ENCODE measurements around the gene MAGI2.

MAGI2 gene

GRCh38 chr7:78359836-78360235 is 1093.6 kb downstream of the MAGI2 start:
- Mint-ChIP-seq H3K27ac (no peak overlapping the region), H3K4me1 (ENCODE audit: low read depth) (no peaks in the 10 kb centered on the region), H3K4me3 (no peak overlapping the region), H3K36me3 (ENCODE audit: low read depth) (no peaks in the 10 kb centered on the region), H3K9me3 (peaks cover 9% of the 10 kb centered on the region), H3K27me3 (no peaks in the 10 kb centered on the region)
- intact Hi-C loops (cut with micrococcal nuclease): no loop called here

GRCh38 chr7:78357709-78358108 is 1095.8 kb downstream of the MAGI2 start:
- intact Hi-C loops (cut with micrococcal nuclease): no loop called here
- H3K27ac Mint-ChIP-seq: no peak overlapping the region
- H3K4me3 Mint-ChIP-seq: no peak overlapping the region
- H3K36me3 Mint-ChIP-seq (ENCODE audit: low read depth): no peaks in the 10 kb centered on the region
- H3K9me3 Mint-ChIP-seq: peaks cover 19% of the 10 kb centered on the region
- no peaks in the 10 kb centered on the region for H3K4me1 Mint-ChIP-seq (ENCODE audit: low read depth)
- H3K27me3 Mint-ChIP-seq: no peaks in the 10 kb centered on the region

GRCh38 chr7:78355834-78356233 is 1097.6 kb downstream of the MAGI2 start:
- H3K4me3 Mint-ChIP-seq: no peak overlapping the region
- intact Hi-C loops (cut with micrococcal nuclease): no loop called here
- H3K36me3 Mint-ChIP-seq (ENCODE audit: low read depth): no peaks in the 10 kb centered on the region
- H3K27ac Mint-ChIP-seq: no peak overlapping the region
- no peaks in the 10 kb centered on the region for H3K4me1 Mint-ChIP-seq (ENCODE audit: low read depth)
- no peaks in the 10 kb centered on the region for H3K27me3 Mint-ChIP-seq
- peaks cover 9% of the 10 kb centered on the region for H3K9me3 Mint-ChIP-seq

- intact Hi-C loops (cut with micrococcal nuclease): no loop called here
- Mint-ChIP-seq H3K9me3 (peaks cover 9% of the 10 kb centered on the region), H3K36me3 (ENCODE audit: low read depth) (no peaks in the 10 kb centered on the region), H3K4me1 (ENCODE audit: low read depth) (no peaks in the 10 kb centered on the region), H3K27me3 (no peaks in the 10 kb centered on the region), H3K27ac (no peak overlapping the region), H3K4me3 (no peak overlapping the region)
These were observed 1102.5 kb downstream of the MAGI2 start for GRCh38 chr7:78350926-78351325.

- no peak overlapping the region for H3K27ac Mint-ChIP-seq
- no peaks in the 10 kb centered on the region for H3K4me1 Mint-ChIP-seq (ENCODE audit: low read depth)
- H3K9me3 Mint-ChIP-seq: peaks cover 9% of the 10 kb centered on the region
- no peaks in the 10 kb centered on the region for H3K27me3 Mint-ChIP-seq
- intact Hi-C loops (cut with micrococcal nuclease): no loop called here
- no peaks in the 10 kb centered on the region for H3K36me3 Mint-ChIP-seq (ENCODE audit: low read depth)
- no peak overlapping the region for H3K4me3 Mint-ChIP-seq
These were observed 1103.1 kb downstream of the MAGI2 start for GRCh38 chr7:78350391-78350790.

GRCh38 chr7:78346827-78347226 is 1106.6 kb downstream of the MAGI2 start:
- Mint-ChIP-seq H3K36me3 (ENCODE audit: low read depth) (no peaks in the 10 kb centered on the region), H3K27ac (no peak overlapping the region), H3K9me3 (no peaks in the 10 kb centered on the region), H3K4me1 (ENCODE audit: low read depth) (no peaks in the 10 kb centered on the region), H3K27me3 (no peaks in the 10 kb centered on the region), H3K4me3 (no peak overlapping the region)
- intact Hi-C loops (cut with micrococcal nuclease): no loop called here

- intact Hi-C loops (cut with micrococcal nuclease): no loop called here
- H3K4me1 Mint-ChIP-seq (ENCODE audit: low read depth): no peaks in the 10 kb centered on the region
- no peaks in the 10 kb centered on the region for H3K27me3 Mint-ChIP-seq
- no peak overlapping the region for H3K27ac Mint-ChIP-seq
- no peaks in the 10 kb centered on the region for H3K36me3 Mint-ChIP-seq (ENCODE audit: low read depth)
- no peaks in the 10 kb centered on the region for H3K9me3 Mint-ChIP-seq
- H3K4me3 Mint-ChIP-seq: no peak overlapping the region
These were observed 1107.5 kb downstream of the MAGI2 start for GRCh38 chr7:78345979-78346378.

GRCh38 chr7:78345293-78345911 is 1108.1 kb downstream of the MAGI2 start:
- Mint-ChIP-seq H3K27ac (no peak overlapping the region), H3K4me3 (no peak overlapping the region), H3K9me3 (no peaks in the 10 kb centered on the region), H3K4me1 (ENCODE audit: low read depth) (no peaks in the 10 kb centered on the region), H3K36me3 (ENCODE audit: low read depth) (no peaks in the 10 kb centered on the region), H3K27me3 (no peaks in the 10 kb centered on the region)
- intact Hi-C loops (cut with micrococcal nuclease): no loop called here

- no peak overlapping the region for H3K27ac Mint-ChIP-seq
- H3K4me3 Mint-ChIP-seq: no peak overlapping the region
- H3K27me3 Mint-ChIP-seq: no peaks in the 10 kb centered on the region
- no peaks in the 10 kb centered on the region for H3K4me1 Mint-ChIP-seq (ENCODE audit: low read depth)
- H3K9me3 Mint-ChIP-seq: no peaks in the 10 kb centered on the region
- intact Hi-C loops (cut with micrococcal nuclease): no loop called here
- no peaks in the 10 kb centered on the region for H3K36me3 Mint-ChIP-seq (ENCODE audit: low read depth)
These were observed 1119.0 kb downstream of the MAGI2 start for GRCh38 chr7:78334426-78334825.

GRCh38 chr7:78333530-78334425 is 1119.7 kb downstream of the MAGI2 start:
- Mint-ChIP-seq H3K27ac (no peak overlapping the region), H3K9me3 (no peaks in the 10 kb centered on the region), H3K4me3 (no peak overlapping the region), H3K4me1 (ENCODE audit: low read depth) (no peaks in the 10 kb centered on the region), H3K36me3 (ENCODE audit: low read depth) (no peaks in the 10 kb centered on the region), H3K27me3 (no peaks in the 10 kb centered on the region)
- intact Hi-C loops (cut with micrococcal nuclease): no loop called here

GRCh38 chr7:78329001-78329655 is 1124.3 kb downstream of the MAGI2 start:
- intact Hi-C loops (cut with micrococcal nuclease): no loop called here
- H3K4me1 Mint-ChIP-seq (ENCODE audit: low read depth): no peaks in the 10 kb centered on the region
- H3K4me3 Mint-ChIP-seq: no peak overlapping the region
- no peaks in the 10 kb centered on the region for H3K36me3 Mint-ChIP-seq (ENCODE audit: low read depth)
- no peak overlapping the region for H3K27ac Mint-ChIP-seq
- no peaks in the 10 kb centered on the region for H3K9me3 Mint-ChIP-seq
- no peaks in the 10 kb centered on the region for H3K27me3 Mint-ChIP-seq

GRCh38 chr7:78327718-78328117 is 1125.7 kb downstream of the MAGI2 start:
- no peaks in the 10 kb centered on the region for H3K9me3 Mint-ChIP-seq

GRCh38 chr7:78326876-78327275 is 1126.6 kb downstream of the MAGI2 start:
- H3K27me3 Mint-ChIP-seq: no peaks in the 10 kb centered on the region
- no peaks in the 10 kb centered on the region for H3K36me3 Mint-ChIP-seq (ENCODE audit: low read depth)
- H3K4me3 Mint-ChIP-seq: no peak overlapping the region
- intact Hi-C loops (cut with micrococcal nuclease): no loop called here
- no peaks in the 10 kb centered on the region for H3K4me1 Mint-ChIP-seq (ENCODE audit: low read depth)
- no peak overlapping the region for H3K27ac Mint-ChIP-seq
- no peaks in the 10 kb centered on the region for H3K9me3 Mint-ChIP-seq

More at GRCh38 chr7:78327718-78328117, 1125.7 kb downstream of the MAGI2 start:
- H3K4me1 Mint-ChIP-seq (ENCODE audit: low read depth): no peaks in the 10 kb centered on the region
- H3K36me3 Mint-ChIP-seq (ENCODE audit: low read depth): no peaks in the 10 kb centered on the region
- no peaks in the 10 kb centered on the region for H3K27me3 Mint-ChIP-seq
- intact Hi-C loops (cut with micrococcal nuclease): no loop called here
- no peak overlapping the region for H3K4me3 Mint-ChIP-seq
- no peak overlapping the region for H3K27ac Mint-ChIP-seq

GRCh38 chr7:78326189-78326588 is 1127.3 kb downstream of the MAGI2 start:
- Mint-ChIP-seq H3K4me3 (no peak overlapping the region), H3K4me1 (ENCODE audit: low read depth) (no peaks in the 10 kb centered on the region), H3K27me3 (no peaks in the 10 kb centered on the region), H3K27ac (no peak overlapping the region), H3K9me3 (no peaks in the 10 kb centered on the region), H3K36me3 (ENCODE audit: low read depth) (no peaks in the 10 kb centered on the region)
- intact Hi-C loops (cut with micrococcal nuclease): no loop called here
